Right lobe of liver (tissue), 4 donors: ENCODE data around the gene AJUBA.

Experiments used
- POLR2A ChIP-seq: fragments of 450-650 bp; IDR thresholded peaks from one replicate; pipeline ENCODE4 v1.6.1; 2017; ENCODE audit warnings: antibody characterized with exemption, mild to moderate bottlenecking
- TF ChIP-seq, protein P1 (sequence below), 4 donors: fragments of 200-600 bp in 3 of 4; fragments of 450-650 bp in 1 of 4; IDR thresholded peaks; one replicate each; pipeline versions ENCODE4 v1.5.1 to v1.8.0; 2016 to 2022; ENCODE audit warnings: antibody characterized with exemption in 4 of 4, mild to moderate bottlenecking in 2 of 4
- donor health status: DM: no; HTN: no; CAD: no.
- donor health status: DM: no; HTN: no; CAD: no.
- donor health status: DM: no; HTN: yes; CAD: no.

DNA sequence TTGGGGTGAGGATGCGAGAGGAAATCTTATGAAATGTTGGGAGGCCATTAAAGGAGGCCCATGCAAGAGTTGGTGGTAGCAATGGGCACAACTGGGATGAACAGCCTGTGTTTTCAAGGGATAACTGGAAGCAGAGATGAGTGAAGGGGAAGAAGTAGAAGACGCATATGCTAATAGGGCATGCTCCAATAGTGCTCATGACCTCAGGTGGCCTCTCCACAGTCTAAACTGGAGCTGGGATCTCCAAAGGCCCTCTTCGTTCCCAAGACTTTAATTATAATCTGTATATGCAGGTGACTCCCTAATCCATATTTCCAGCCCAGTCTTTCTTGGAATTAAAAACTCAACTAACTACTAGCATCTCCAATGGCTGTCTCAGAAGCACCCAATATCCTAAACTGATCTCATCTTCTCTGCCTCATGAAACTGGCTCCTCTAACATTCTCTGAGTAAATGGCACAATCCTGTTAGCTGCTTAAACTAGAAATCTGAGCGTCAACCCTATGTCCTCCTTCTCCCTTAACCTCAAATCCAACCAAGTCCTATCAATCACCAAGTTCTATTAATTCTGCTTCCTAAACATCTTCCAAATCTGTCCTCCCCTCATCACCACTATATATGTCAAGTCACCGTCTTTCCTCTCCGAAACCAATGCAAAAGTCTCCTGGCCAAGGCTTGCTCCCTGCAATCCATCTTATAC lies 2.8 kb upstream of the AJUBA start:
- TF ChIP-seq, protein P1, sequence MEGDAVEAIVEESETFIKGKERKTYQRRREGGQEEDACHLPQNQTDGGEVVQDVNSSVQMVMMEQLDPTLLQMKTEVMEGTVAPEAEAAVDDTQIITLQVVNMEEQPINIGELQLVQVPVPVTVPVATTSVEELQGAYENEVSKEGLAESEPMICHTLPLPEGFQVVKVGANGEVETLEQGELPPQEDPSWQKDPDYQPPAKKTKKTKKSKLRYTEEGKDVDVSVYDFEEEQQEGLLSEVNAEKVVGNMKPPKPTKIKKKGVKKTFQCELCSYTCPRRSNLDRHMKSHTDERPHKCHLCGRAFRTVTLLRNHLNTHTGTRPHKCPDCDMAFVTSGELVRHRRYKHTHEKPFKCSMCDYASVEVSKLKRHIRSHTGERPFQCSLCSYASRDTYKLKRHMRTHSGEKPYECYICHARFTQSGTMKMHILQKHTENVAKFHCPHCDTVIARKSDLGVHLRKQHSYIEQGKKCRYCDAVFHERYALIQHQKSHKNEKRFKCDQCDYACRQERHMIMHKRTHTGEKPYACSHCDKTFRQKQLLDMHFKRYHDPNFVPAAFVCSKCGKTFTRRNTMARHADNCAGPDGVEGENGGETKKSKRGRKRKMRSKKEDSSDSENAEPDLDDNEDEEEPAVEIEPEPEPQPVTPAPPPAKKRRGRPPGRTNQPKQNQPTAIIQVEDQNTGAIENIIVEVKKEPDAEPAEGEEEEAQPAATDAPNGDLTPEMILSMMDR (IDR thresholded peaks at IDR 0.05) = no peak
- no peak for TF ChIP-seq POLR2A
